CD4-positive, alpha-beta T cell (primary cell): ENCODE results near the gene CYP3A5. TPM values are rescaled to one million over a fixed set of nuclear protein-coding genes. Genes with fewer than 3 reads are reported as not detected.
"Not testable (repeated sequence)": the region's sequence is repeated elsewhere in the genome, so short reads cannot be mapped to it uniquely, and the experiment has no call there.

Experiments
- ATAC-seq: fragments of 200-7000 bp; cut with Tn5 transposase; one replicate; pipeline ENCODE4 v1.10.0; 2022; ENCODE audit warnings: mild to moderate bottlenecking; ENCODE audit not compliant: poor library complexity
- CTCF ChIA-PET: fragments of 350-600 bp; sonication (Branson Sonifier 250); formaldehyde crosslinking; loops from one replicate; lab custom pipeline; 2021; ENCODE audit warnings: antibody characterized with exemption, inconsistent platforms; lab: Charles Lee
- POLR2A ChIA-PET: fragments of 350-600 bp; sonication (Branson Sonifier 250); formaldehyde crosslinking; loops from one replicate; lab custom pipeline; 2021; ENCODE audit warnings: antibody characterized with exemption, inconsistent platforms; lab: Charles Lee
- DNase-seq, 14 experiments: peaks; one replicate each; pipeline ENCODE4 v3.0.0-alpha.2; 2013 to 2020; ENCODE audit warnings: mixed read lengths in 2 of 14
- H3K27ac ChIP-seq, 2 donors: one replicate each; pipeline versions ENCODE4 v1.5.1 to v1.7.0; 2013; ENCODE audit warnings: low read length in 2 of 2, low read depth in 1 of 2, mild to moderate bottlenecking in 1 of 2
- H3K27me3 ChIP-seq, 2 experiments: 1 replicate in 1 of 2; 2 replicates in 1 of 2; pipeline versions ENCODE4 v1.6.1 to v1.7.0; 2013; ENCODE audit warnings: low read length in 2 of 2, control low read depth in 1 of 2, mild to moderate bottlenecking in 1 of 2, moderate library complexity in 1 of 2; ENCODE audit not compliant: insufficient read depth in 2 of 2, control insufficient read depth in 1 of 2
- H3K36me3 ChIP-seq: one replicate; pipeline ENCODE4 v1.6.1; 2013; ENCODE audit warnings: low read length, control low read depth; ENCODE audit not compliant: insufficient read depth
- H3K4me1 ChIP-seq: one replicate; pipeline ENCODE4 v1.6.1; 2013; ENCODE audit warnings: low read length, control low read depth; ENCODE audit not compliant: insufficient read depth
- H3K4me3 ChIP-seq: one replicate; pipeline ENCODE4 v1.5.1; 2013; ENCODE audit warnings: mild to moderate bottlenecking, low read length, moderate library complexity
- H3K9me3 ChIP-seq, 2 experiments: 1 replicate in 1 of 2; 2 replicates in 1 of 2; pipeline versions ENCODE4 v1.6.1 to v1.7.0; 2013; ENCODE audit warnings: low read length in 2 of 2, mild to moderate bottlenecking in 2 of 2, control low read depth in 1 of 2, moderate library complexity in 1 of 2; ENCODE audit not compliant: control insufficient read depth in 1 of 2, insufficient read depth in 1 of 2
- H3K27ac Mint-ChIP-seq: one replicate; pipeline ENCODE4 v1.8.0; 2020; ENCODE audit warnings: mixed read lengths
- H3K27me3 Mint-ChIP-seq: one replicate; pipeline ENCODE4 v1.8.0; 2021; ENCODE audit warnings: mixed read lengths
- H3K36me3 Mint-ChIP-seq: one replicate; pipeline ENCODE4 v1.8.0; 2021; ENCODE audit warnings: low read depth, mixed read lengths
- H3K4me1 Mint-ChIP-seq: one replicate; pipeline ENCODE4 v1.8.0; 2021; ENCODE audit warnings: low read depth, mixed read lengths
- H3K4me3 Mint-ChIP-seq: one replicate; pipeline ENCODE4 v1.8.0; 2020; ENCODE audit warnings: mild to moderate bottlenecking, mixed read lengths
- H3K9me3 Mint-ChIP-seq: one replicate; pipeline ENCODE4 v1.8.0; 2020; ENCODE audit warnings: mixed read lengths
- intact Hi-C, 2 experiments: fragments of 100-400 bp; cut with DNase I in 1 of 2; cut with micrococcal nuclease in 1 of 2; formaldehyde crosslinking; loops; one replicate each; pipeline versions ENCODE4 v1.15.1 to v1.9.0; 2023 to 2025; cut with DNase I, micrococcal nuclease
- polyA plus RNA-seq, 2 donors: library from polyadenylated mRNA; unstranded; fragments of 120-200 nt; gene quantifications; one replicate each; pipeline ENCODE4 v1.2.1, GENCODE V29; 2013
- total RNA-seq, 174 experiments: library from RNA in 2 of 174; stranded (reverse) in 2 of 174; gene quantifications; one replicate each; pipeline ENCODE4 v1.2.3 and lab custom pipeline; 2021 to 2026
- TF ChIP-seq, protein P1 (sequence below): fragments of 200-600 bp; IDR thresholded peaks from one replicate; pipeline ENCODE4 v1.8.0; 2022; ENCODE audit warnings: antibody characterized with exemption, mild to moderate bottlenecking

Gene CYP3A5
- total RNA-seq, result not detected
- 1.7 TPM for polyA plus RNA-seq (2013, experiment 1 of 2)
- 2.6 TPM for polyA plus RNA-seq (2013, experiment 2 of 2)
- total RNA-seq (lab: John Stamatoyannopoulos, UW), result 0 to 0.39 (median 0) reads per million in 172 experiments

DNA sequence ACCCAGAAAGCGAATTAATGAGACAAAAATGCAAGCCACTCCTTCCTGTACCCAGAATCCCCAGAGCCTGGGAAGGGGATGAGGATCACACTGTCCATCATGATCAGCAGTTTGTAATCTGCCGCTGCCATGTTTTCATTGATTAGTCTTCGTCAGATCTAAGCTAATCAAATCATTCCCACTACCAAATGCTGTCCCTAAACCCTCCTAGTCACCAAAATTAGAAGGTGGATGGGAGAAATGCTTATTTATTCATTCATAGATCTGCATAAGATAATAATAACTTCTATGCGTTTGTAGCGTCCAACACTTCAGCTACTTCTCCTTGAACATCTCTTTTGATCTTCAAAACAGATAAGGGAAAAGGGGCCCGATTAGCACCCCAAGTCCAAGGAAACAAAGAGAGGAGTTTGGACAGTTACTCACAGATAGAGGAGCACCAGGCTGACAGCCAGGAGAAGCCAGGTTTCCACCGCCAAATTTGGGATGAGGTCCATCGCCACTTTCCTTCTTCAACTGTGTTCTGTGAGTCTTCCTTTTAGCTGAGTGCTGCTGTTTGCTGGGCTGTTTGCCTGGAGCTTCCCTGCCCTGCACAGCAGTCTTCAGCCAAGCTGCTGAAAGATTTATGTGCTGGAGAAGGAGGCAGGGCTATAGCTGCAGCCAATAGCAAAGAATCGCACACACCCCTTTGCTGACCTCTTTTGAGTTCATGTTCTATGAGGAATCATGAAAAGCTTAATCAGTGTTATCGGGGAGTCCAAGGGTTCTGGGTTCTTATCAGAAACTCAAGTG lies at the start of gene CYP3A5:
CYP3A5 (minus strand) TSS at position 597 of the 792 bp plus-strand sequence; CDS start at position 497, 100 bp downstream.
- no peak within 1 kb of the TSS for H3K4me3 Mint-ChIP-seq
- peaks cover 4% of the 10 kb centered on the region for H3K4me1 ChIP-seq
- ChIA-PET POLR2A (no interaction called here), CTCF (no interaction called here)
- no peak within 1 kb of the TSS for H3K27ac ChIP-seq
- intact Hi-C loops, result no loop called here
- H3K9me3 ChIP-seq, result no peaks in the 10 kb centered on the region
- H3K36me3 Mint-ChIP-seq, result peaks cover 9% of the 10 kb centered on the region
- no peaks in the 10 kb centered on the region for H3K27me3 ChIP-seq
- H3K4me1 Mint-ChIP-seq, result peaks cover 22% of the 10 kb centered on the region
- H3K9me3 Mint-ChIP-seq, result no peaks in the 10 kb centered on the region
- H3K36me3 ChIP-seq, result no peaks in the 10 kb centered on the region
- H3K4me3 ChIP-seq, result no peak within 1 kb of the TSS
- H3K27me3 Mint-ChIP-seq, result peaks cover 7% of the 10 kb centered on the region
- no peak for ATAC-seq
- DNase-seq, result no peak
- H3K27ac Mint-ChIP-seq, result no peak within 1 kb of the TSS
- TF ChIP-seq, protein P1, sequence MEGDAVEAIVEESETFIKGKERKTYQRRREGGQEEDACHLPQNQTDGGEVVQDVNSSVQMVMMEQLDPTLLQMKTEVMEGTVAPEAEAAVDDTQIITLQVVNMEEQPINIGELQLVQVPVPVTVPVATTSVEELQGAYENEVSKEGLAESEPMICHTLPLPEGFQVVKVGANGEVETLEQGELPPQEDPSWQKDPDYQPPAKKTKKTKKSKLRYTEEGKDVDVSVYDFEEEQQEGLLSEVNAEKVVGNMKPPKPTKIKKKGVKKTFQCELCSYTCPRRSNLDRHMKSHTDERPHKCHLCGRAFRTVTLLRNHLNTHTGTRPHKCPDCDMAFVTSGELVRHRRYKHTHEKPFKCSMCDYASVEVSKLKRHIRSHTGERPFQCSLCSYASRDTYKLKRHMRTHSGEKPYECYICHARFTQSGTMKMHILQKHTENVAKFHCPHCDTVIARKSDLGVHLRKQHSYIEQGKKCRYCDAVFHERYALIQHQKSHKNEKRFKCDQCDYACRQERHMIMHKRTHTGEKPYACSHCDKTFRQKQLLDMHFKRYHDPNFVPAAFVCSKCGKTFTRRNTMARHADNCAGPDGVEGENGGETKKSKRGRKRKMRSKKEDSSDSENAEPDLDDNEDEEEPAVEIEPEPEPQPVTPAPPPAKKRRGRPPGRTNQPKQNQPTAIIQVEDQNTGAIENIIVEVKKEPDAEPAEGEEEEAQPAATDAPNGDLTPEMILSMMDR, result no peak

DNA sequence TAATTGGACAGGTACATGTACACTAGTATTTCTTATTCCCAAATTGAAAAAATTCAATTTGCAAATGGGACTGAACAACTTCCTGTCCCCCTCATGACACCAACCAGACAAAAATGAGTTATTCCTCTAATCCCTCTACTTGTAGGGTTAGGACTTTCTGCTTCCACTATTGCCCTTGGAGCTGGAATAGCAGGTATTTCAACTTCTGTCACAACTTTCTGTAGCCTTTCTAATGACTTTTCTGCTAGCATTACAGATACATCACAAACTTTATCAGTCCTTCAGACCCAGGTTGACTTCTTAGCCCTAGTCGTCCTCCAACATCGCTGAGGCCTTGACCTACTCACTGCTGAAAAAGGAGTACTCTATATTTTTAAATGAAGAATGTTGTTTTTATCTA lies 48.8 kb upstream of the CYP3A5 start:
- H3K27ac ChIP-seq, result no peak overlapping the region
- no peaks in the 10 kb centered on the region for H3K9me3 ChIP-seq
- TF ChIP-seq, protein P1, result no peak
- H3K4me3 ChIP-seq, result no peak overlapping the region
- no peaks in the 10 kb centered on the region for H3K27me3 ChIP-seq
- no peaks in the 10 kb centered on the region for H3K27me3 Mint-ChIP-seq
- no peaks in the 10 kb centered on the region for H3K9me3 Mint-ChIP-seq
- H3K4me3 Mint-ChIP-seq, result no peak overlapping the region
- intact Hi-C loops, result no loop called here
- no peaks in the 10 kb centered on the region for H3K36me3 Mint-ChIP-seq
- H3K4me1 Mint-ChIP-seq, result no peaks in the 10 kb centered on the region
- no peaks in the 10 kb centered on the region for H3K4me1 ChIP-seq
- ChIA-PET POLR2A (no interaction called here), CTCF (no interaction called here)
- H3K36me3 ChIP-seq, result no peaks in the 10 kb centered on the region
- DNase-seq (no peak), ATAC-seq (no peak)
- H3K27ac Mint-ChIP-seq, result no peak overlapping the region

DNA sequence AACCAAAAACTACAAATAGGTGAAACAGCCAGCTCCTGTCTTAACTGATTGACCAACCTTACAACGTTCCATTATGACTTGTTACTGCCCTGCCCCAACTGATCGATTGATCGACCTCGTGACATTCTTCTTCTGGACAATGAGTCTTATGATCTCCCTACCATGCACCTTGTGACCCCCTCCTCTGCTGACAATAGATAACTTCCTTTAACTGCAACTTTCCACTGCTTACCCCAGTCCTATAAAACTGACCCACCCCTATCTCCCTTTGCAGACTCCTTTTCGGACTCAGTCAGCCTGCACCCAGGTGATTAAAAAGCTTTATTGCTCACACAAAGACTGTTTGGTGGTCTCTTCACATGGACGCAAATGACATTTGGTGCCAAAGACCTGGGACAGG lies 43.4 kb upstream of the CYP3A5 start:
- H3K27me3 Mint-ChIP-seq, H3K27ac ChIP-seq, ATAC-seq, DNase-seq, CTCF ChIA-PET, H3K4me1 ChIP-seq, H3K27me3 ChIP-seq, intact Hi-C loops, H3K4me3 Mint-ChIP-seq, H3K4me3 ChIP-seq, H3K9me3 Mint-ChIP-seq, H3K36me3 Mint-ChIP-seq, H3K36me3 ChIP-seq, H3K9me3 ChIP-seq, POLR2A ChIA-PET, H3K27ac Mint-ChIP-seq: not testable (repeated sequence)
- peaks cover 12% of the 10 kb centered on the region for H3K4me1 Mint-ChIP-seq
